ENCODE measurements around the gene SLC5A11.

Gene SLC5A11

DNA sequence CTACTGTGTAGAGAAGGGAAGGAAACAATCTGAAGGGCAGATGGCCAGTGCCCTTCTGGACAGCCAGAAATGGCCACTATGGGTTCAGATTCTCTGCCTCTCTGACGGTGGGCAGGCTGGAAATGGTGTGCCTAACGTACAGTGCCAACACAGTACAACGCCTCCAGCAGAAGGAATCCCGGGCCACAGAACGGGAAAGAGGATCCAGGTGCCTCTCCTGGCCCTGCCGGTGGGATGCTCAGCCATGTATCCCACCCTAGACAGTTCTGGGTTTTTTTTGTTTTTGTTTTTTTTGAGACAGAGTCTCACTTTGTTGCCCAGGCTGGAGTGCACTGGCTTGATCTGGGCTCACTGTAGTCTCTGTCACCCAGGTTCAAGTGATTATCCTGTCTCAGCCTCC, 71.5 kb downstream of the SLC5A11 start:
- no peak for DNase-seq (ENCODE audit: low read depth in 3 of 3, low spot score in 1 of 3)

- DNase-seq (ENCODE audit: low read depth in 3 of 3, low spot score in 1 of 3) = no peak
Measured at GRCh38 chr16:24917891-24918290, 72.1 kb downstream of the SLC5A11 start.

DNA sequence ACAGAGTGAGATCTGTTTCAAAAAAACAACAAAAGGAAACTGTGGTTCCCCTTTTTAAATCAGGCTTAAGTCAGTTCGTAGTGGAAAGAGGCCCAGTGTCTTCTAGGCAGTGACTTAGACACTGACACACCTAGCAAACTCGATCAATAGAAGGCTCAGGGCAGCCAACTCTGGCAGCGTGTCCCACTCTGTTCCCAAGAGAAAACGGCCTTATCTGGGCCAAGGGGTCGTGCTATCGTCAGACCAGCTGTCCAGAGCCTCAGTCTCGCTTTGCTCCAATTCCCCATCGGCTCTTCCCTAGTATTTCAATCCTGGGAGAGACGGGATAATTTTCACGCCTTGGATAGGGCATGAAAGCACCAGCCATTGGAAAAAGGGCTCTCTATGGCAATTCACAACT, 72.9 kb downstream of the SLC5A11 start:
- no peak for DNase-seq (ENCODE audit: low read depth in 3 of 3, low spot score in 1 of 3)

DNA sequence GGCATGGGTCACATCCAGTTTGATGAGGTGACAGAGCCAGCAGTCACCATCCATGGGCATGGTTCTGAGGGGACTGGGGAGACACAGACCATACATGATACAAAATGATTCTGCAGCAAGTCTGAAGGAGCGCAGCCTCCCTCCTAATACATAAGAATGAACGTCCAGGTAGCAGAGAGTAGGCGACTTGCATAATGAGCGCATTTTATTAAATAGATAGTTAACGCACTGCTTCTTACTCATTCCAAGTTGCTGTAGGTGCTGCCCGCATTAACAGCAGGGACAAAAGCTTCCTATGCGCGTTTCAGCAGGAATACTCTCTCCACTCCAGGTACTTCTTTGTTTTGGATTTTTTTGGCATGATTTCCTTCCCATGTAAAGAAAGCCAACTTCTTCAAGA, 73.8 kb downstream of the SLC5A11 start:
- no peak for DNase-seq (ENCODE audit: low read depth in 3 of 3, low spot score in 1 of 3)

DNA sequence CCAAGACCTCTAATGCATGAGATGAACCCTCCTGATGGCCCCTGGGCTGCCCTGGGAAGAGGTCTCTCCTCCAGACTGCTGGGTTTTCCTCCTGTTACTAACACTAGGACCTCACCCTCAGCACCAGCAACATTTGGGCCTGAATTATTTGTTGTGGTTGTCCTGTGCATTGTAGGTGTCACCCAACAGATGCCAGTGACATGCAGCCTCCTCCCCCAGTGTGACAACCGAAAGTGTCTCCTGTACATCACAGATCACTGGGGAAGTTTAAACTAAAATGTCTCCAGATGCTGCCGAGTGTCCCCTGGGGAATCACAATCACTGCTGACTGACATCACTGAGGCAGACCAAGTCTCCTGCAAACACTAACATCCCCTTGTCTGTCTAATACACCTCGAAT, 74.8 kb downstream of the SLC5A11 start:
- no peak for DNase-seq (ENCODE audit: low read depth in 3 of 3, low spot score in 1 of 3)

GRCh38 chr16:24921229-24921628, 75.5 kb downstream of the SLC5A11 start:
- DNase-seq (ENCODE audit: low read depth in 3 of 3, low spot score in 1 of 3) = no peak

DNA sequence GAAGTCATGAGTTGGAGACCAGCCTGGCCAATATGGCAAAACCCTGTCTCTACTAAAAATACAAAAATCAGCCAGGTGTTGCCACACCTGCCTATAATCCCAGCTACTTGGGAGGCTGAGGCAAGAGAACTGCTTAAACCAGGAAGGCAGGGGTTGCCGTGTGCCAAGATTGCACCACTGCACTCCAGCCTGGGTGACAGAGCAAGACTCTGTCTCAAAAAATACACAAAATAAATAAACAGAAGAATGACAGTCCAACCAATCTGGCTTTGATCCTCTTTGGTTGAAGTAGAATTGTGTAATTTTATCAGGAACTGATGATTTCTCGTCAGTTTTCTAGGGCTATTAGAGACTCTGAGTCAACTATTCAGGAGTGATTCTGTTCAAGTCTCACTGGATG, 79.4 kb downstream of the SLC5A11 start:
- DNase-seq (ENCODE audit: low read depth in 3 of 3, low spot score in 1 of 3) = no peak

DNA sequence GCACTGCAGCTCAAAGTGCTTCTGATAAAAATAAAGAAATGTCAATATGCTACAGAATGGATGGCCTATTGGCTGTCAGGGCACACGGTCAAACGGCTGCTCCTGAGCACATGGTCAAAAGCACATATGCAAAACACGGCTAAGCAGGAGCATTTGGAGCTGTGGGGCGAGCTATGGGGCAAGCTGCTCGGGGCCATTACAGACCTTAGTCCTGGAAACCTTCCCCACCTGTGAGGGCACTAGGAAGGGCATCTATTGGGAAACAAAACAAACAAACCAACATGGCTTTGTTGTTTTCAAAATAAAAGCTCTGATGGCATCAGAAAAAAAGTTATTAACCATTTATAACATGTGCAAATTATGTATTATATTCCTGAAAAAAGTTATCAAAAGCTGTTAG, 83.6 kb downstream of the SLC5A11 start:
- DNase-seq (ENCODE audit: low read depth in 3 of 3, low spot score in 1 of 3) = no peak

DNA sequence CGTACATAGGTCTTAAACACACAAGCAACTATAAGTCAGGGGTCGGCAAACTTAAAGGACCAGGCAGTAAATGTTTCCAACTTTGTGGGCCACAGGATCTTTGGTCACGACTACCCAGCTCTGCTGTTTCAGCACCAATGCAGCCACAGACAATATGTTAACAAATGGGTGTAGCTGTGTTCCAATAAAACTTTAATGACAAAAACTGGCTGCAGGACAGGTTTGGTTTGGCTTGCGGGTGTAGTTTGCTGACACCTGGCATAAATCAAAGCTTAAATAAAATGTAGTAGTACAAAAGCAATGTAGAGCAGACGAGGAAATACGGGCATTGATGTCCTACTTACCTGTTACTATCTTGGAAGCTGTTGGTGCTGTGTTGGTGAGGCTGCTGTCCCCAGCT, 84.7 kb downstream of the SLC5A11 start:
- DNase-seq (ENCODE audit: low read depth in 3 of 3, low spot score in 1 of 3) = no peak

GRCh38 chr16:24931091-24931490, 85.3 kb downstream of the SLC5A11 start:
- no peak for DNase-seq (ENCODE audit: low read depth in 3 of 3, low spot score in 1 of 3)

- no peak for DNase-seq (ENCODE audit: low read depth in 3 of 3, low spot score in 1 of 3)
Measured at GRCh38 chr16:24935336-24935735, 89.6 kb downstream of the SLC5A11 start.

DNA sequence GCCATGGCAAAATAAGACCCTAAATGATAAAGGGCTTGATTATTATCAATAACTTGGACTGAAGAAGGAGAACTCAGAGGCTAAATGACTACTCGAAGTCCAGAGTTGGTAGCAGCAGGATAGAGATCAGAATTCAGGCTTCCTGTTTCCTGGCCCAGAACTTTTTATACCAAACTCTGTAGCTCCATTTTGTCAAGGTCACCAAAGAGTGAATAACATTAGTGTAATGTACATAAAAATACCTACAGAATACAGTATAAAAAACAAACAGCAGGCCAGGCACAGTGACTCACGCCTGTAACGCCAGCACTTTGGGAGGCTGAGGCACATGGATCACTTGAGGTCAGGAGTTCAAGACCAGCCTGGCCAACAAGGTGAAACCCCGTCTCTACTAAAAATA, 90.4 kb downstream of the SLC5A11 start:
- DNase-seq (ENCODE audit: low read depth in 3 of 3, low spot score in 1 of 3) = no peak

GRCh38 chr16:24939224-24939623, 93.5 kb downstream of the SLC5A11 start:
- no peak for DNase-seq (ENCODE audit: low read depth in 3 of 3, low spot score in 1 of 3)

GRCh38 chr16:24939738-24940137, 94.0 kb downstream of the SLC5A11 start:
- no peak for DNase-seq (ENCODE audit: low read depth in 3 of 3, low spot score in 1 of 3)

GRCh38 chr16:24943471-24943870, 97.7 kb downstream of the SLC5A11 start:
- DNase-seq (ENCODE audit: low read depth in 3 of 3, low spot score in 1 of 3) = no peak

DNA sequence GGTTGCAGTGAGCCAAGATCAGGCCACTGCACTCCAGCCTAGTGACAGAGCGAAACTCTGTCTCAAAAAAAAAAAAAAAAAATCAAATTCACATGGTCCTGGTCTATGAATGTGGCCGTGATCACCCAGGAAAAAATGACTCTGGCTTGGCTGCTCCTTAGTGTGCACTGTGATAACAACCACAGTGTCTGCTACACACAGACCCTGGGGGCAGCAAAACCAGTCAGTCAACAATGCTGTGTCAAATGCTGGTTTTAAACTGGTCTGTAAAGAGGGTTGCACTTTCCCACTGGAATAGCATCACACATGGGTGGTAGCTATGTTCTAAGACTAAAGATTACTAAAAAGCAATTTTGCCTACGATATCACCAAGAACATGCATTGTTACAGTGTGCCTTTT, 98.4 kb downstream of the SLC5A11 start:
- no peak for DNase-seq (ENCODE audit: low read depth in 3 of 3, low spot score in 1 of 3)

GRCh38 chr16:24946155-24946554, 100.4 kb downstream of the SLC5A11 start:
- no peak for DNase-seq (ENCODE audit: low read depth in 3 of 3, low spot score in 1 of 3)

DNA sequence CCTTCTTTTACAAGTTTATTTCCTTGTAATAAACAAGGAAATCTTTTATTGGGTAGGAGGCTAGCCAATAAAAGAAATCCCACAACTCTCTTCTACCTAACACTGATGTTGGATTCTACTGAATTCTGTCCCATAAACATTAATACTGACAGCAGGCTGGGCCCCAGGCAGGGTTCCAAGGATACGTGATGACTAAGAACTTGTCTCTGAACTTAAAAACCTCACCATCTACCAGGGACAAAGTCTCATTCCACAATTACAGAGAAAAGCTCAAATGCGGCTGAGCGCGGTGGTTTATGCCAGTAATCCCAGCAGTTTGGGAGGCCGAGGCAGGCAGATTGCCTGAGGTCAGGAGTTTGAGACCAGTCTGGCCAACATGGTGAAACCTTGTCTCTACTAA, 104.5 kb downstream of the SLC5A11 start:
- DNase-seq (ENCODE audit: low read depth in 3 of 3, low spot score in 1 of 3) = no peak

GRCh38 chr16:24953306-24953705, 107.5 kb downstream of the SLC5A11 start:
- DNase-seq (ENCODE audit: low read depth in 3 of 3, low spot score in 1 of 3) = no peak

DNA sequence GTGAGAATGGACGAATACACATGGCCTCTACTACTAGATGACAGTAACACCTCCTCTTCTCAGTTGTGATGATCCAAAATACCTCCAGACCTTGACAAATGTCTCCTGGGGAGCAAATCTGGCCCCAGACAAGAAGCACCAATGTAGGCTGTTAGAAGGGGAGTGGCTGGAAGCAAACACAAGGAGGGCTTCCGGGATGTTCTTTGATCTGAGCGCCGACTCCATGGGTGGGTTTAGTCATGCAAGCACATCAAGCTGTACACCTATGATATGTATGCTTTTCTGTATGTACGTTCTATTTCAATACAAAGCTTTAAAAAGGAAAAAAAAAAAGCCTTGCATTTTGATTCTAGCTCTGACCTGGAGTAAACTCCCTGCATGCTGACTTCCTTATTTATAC, 108.0 kb downstream of the SLC5A11 start:
- DNase-seq (ENCODE audit: low read depth in 3 of 3, low spot score in 1 of 3) = no peak

DNA sequence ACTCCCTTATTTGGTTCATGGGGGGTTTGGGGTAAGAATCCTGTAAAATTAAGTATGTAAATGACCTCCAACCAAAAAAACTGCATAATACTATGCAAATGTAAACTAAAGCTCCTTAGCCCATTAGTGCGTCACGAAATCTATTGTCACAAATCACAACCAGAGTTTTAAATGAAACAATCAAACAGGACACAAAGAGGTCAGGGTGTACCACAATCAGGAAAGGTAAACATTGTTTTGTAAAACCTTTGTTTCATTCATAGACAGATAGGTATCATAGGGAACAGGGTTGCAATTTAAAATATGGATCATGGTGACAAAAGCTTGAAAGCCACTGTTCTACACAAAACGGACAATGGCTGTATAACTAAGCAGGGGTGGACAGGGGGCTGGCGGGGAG, 108.4 kb downstream of the SLC5A11 start:
- no peak for DNase-seq (ENCODE audit: low read depth in 3 of 3, low spot score in 1 of 3)

DNA sequence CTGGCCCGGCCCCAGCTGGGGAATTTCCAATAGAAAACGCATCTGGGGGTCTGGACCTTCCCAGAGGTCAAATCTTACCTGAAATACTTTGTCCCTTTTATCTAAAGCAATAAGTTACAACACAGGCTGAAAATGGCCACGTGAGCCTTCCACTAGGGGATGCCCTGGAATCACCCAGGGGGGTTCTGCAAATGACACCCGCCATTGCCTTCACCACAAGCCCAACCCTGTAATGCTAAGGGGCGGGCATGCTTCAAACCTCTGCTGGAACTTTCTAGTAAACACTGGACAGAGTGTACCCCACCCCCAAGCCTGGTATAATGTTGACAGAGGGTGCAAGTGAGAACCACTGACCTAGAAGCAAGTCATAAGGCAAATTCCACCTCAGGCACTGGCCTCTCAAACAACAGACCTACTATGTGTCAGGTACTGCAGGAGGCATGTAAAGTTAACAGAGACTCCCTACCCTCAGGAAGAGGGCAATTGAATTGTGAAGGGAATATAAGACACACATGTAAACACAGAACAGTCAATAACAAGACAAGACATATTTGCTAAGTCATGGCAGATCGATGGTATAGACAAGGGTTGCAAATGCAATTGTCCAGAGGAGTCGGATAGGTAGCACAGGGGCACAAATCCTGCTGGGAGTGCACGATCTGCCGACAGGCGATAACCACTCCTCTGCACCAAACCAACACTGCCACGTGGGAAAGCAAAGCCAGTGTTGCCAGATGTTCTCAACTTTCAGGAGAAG, 110.4 kb downstream of the SLC5A11 start:
- no peak for DNase-seq (ENCODE audit: low read depth in 3 of 3, low spot score in 1 of 3)

DNA sequence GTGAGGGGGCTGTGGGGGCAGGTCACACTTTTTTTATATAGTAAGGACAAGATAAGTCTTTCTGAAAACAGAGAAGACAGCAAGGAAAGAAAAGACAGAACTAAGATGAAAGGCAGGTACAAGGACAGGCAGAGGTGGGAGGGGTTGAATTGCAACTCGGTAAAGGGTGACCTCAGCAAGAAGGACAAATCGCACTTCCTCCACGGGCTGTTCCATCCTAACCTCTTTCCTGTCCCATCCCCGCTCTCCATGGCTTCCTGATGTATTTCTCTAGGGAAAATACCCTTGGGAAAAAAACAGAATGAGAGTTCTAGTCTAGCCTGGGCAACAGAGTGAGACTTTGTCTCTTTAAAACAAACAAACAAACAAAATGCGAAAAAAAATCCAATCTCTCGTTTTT, 112.1 kb downstream of the SLC5A11 start:
- no peak for DNase-seq (ENCODE audit: low read depth in 3 of 3, low spot score in 1 of 3)

Measured in stimulated activated CD4-positive, alpha-beta T cell treated with anti-CD3 and anti-CD28 coated beads, TNF-alpha, amount 100 ng/mL, for 1 hour (primary cell).